Smooth muscle cell of the brain vasculature (primary cell): ENCODE results near the gene C1QTNF12.

Source experiments
- DNase-seq: peaks from one replicate; pipeline ENCODE4 v3.0.0-alpha.2; 2012; ENCODE audit warnings: low read depth, low spot score

The C1QTNF12 gene

GRCh38 chr1:1240822-1241587 is 5.5 kb downstream of the C1QTNF12 start:
- no peak for DNase-seq

GRCh38 chr1:1240348-1240732 is 6.2 kb downstream of the C1QTNF12 start:
- DNase-seq = no peak

- DNase-seq = no peak
Observed at GRCh38 chr1:1239614-1240347, 6.7 kb downstream of the C1QTNF12 start.

DNA sequence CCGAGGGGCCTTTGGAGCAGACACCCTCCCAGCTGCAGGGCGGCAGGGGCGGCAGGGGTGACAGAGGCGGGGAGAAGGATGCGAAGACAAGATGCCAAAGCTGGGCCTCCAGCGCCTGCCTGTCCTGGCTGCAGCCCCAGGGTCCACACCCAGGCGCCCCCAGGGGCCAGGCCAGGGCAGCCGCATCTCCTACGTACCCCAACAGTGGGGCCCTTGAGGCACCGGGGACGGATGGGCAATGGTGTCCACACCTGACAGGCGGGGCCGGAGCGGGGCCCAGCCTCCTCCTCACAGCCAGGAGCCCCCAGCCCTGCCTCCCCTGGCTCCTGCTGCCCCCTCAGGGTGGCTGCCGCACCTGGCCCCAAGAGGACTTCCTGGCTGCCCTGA is 7.3 kb downstream of the C1QTNF12 start:
- no peak for DNase-seq

GRCh38 chr1:1238702-1239178 is 7.8 kb downstream of the C1QTNF12 start:
- no peak for DNase-seq

- no peak for DNase-seq
Observed at GRCh38 chr1:1237874-1238701, 8.4 kb downstream of the C1QTNF12 start.

DNA sequence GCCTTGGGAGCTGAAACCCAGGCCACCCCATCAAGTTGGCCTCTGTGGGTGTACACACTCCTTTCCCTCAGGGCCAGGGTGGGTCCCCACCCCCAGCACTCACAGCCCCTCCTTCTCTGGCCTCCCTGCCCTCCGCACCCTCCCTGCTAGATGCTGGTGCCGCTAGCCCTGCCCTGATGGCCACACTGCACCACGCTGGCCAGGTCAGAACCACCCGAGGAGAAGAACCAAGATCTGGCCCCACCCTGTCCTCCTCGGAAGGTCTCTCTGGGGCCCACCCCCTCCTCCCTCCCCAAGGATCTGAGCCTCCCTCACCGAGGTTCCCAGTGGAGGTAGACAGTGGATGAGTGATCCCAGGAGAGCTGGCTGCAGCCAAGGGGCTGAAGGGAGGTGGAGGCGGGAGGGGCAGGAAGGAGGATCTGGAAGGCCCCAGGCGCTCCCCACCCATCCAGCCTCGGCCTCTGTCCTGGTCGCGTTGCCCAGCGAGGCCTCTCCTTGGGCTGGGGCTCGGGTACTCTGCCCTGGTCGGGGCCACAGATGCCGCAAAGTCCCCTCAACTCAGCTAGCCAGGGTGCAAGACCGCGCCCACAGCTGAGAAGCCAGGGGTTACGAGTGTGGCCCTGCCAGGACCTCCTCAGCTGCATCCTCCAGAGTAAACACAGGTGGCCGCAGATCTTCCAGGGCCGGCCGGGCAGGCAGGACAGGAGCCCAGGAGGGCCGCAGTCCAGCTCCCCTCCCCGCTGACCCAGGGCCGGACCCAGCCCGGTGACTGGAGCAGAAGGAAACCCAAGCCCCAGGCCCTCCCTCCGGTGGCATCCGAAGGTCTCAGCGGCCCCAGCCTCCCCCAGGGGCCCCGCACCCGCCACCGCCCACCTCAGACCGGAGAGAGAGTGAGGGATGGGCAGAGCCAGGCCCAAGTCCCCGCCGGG is 9.3 kb downstream of the C1QTNF12 start:
- DNase-seq = no peak

DNA sequence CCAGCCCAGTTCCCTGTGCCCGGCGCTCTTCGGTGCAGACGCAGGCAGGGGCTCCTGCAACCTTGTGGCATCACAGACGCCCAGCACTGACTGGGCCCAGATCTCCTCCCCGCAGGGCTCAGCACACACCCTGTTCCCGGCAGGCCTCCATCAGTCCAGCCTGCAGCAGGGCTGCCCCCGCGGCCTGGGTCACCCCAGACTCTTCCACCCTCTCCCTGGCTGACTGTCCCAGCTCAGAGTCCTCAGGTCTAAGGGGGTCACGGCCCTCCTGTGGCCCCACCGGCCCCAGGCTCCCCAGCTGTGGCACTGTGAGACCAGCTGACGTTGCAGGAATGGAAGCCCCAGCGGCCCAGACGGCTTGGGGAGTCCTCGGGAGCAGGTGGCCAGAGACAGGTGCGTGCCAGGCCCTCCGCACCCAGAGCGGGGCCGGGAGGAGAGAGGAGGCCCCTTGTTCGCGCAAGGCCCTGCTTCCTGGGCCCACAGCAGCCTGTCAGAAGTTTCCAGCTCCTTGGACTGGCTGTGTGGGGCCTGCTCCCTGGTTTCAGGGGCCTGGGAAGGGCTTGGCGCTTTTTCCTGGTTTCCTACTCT is 10.3 kb downstream of the C1QTNF12 start:
- no peak for DNase-seq

- DNase-seq = no peak
Observed at GRCh38 chr1:1235016-1235744, 11.3 kb downstream of the C1QTNF12 start.

DNA sequence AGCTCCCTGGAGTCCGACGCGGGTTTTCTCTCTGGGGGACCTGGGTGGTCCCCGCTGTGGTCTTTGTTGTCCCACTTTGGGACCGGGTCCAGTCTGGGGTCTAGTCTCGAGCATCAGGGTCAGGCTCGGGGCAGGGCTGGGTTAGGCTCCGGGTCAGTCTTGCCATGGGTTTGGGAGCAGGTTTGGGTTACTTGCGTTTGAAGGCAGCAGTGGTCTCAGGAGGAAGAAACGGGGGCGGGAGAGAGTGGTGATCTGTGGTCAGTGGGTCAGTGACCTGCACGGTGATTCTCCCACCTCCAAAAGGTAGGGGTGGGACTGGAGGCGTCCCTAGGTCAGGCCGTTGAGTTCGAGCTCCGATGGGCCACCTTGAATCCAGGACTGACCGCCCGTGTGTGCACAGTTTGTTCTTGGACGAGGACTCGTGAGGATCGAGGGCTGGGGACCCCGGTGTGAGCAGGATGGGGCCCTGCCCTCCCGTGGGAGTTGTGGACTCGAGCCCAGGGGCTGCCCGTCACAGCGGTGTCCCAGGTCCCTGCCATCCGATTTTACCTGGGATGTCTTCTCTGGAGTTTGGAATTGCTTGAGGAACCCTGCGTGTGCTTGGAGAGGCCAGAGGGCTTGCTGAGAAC is 12.2 kb downstream of the C1QTNF12 start:
- no peak for DNase-seq

DNA sequence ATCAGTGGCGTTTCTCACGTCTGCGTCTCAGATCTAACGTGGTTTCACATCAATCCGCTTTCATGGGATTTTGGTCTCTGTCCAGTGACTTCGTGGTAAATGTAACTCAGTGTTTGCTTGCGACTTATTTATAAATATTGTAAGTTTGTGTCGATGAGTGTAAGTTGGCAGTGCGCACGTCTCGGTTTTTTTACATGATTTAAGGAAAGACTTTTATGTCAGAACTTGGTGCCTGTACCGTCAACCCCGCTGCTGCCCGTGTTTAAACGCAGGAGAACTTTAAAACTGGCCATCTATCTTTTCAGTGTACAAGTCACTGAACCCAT is 13.0 kb downstream of the C1QTNF12 start:
- no peak for DNase-seq

GRCh38 chr1:1232796-1233566 is 13.5 kb downstream of the C1QTNF12 start:
- no peak for DNase-seq

GRCh38 chr1:1232208-1232795 is 14.2 kb downstream of the C1QTNF12 start, which contains the start of gene B3GALT6:
TSS of gene B3GALT6 (plus strand) at chr1:1232237. CDS start at chr1:1232279, 42 bp downstream.
- DNase-seq = no peak

GRCh38 chr1:1231400-1232207 is 14.9 kb downstream of the C1QTNF12 start, which contains the start of gene SDF4:
TSS of gene SDF4 (minus strand) at chr1:1232001. CDS start at chr1:1228772, 3,229 bp downstream.
- peak; percentile 91 for DNase-seq

DNA sequence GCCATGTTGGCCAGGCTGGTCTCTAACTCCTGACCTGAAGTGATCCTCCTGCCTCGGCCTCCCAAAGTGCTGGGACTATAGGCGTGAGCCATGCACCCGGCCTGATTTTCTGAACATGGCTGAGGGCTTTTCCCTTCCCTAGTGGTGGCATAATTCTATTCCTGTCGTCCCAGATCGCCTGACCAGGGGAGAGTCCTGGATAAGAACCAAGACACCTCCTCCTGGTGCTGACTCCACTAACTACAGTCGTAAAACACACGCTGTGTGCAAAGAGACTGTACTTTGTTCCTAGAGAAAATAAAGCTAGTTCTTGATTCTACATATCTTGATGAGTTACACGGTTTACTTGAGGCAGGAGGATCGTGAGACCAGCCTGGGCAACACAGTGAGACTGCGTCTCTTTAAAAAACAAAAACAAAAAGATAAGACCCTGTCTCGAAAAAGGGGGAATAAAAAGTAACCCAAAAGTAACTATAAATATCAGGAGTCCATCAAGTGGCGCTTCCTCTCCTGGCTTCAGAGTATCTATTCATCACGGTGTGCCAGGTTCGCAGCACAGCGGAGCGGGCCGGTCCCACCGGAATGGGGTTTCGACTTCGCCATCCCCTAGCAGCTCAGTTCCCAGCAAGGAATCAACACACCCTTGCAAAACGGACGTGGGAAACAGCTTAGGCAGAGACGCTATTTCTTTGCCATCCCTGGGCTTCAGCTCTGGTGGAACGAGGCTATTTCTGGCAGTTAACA is 15.7 kb downstream of the C1QTNF12 start:
- no peak for DNase-seq

DNA sequence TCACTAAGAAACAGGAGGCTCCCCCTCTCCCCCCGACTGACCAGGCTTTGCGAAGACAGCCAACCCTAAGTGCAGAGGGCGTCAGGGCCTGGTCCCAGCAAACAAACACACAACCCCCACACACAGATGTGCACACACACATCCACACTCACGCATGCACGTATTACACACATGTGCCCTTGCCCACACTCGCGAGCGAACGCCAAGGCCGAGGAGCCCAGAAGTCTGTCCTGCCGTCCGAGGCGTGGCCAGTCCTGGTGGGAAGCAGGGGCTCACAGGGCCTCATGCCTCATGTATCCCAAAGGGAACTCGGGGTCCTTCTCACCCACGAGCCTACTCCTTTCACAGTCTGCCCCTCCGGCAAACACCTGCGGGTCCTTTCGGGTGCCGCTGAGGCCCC is 16.8 kb downstream of the C1QTNF12 start:
- DNase-seq = no peak
